ENCODE data around the gene SH3PXD2A. TPM values are rescaled to one million over a fixed set of nuclear protein-coding genes. Genes with fewer than 3 reads are reported as not detected.

Gene SH3PXD2A
- total RNA-seq, 1 experiment from 2014 or later: 6.8 TPM

- Histone ChIP-seq H3K4me3 (ENCODE audit: insufficient read depth, low read depth, low read length) (no peak overlapping the region), H3K36me3 (replicated peaks; ENCODE audit: control insufficient read depth, insufficient read depth, low read length) (no peaks in the 10 kb centered on the region), H3K27me3 (ENCODE audit: control insufficient read depth, insufficient read depth, low read length) (peaks cover 10% of the 10 kb centered on the region)
- no peak for DNase-seq
Observed at GRCh38 chr10:103552856-103553742, 302.3 kb downstream of the SH3PXD2A start.

GRCh38 chr10:103551619-103552602 is 303.5 kb downstream of the SH3PXD2A start:
- peak; percentile 41 for DNase-seq

GRCh38 chr10:103550229-103550628 is 305.1 kb downstream of the SH3PXD2A start:
- H3K36me3 ChIP-seq (replicated peaks; ENCODE audit: control insufficient read depth, insufficient read depth, low read length): no peaks in the 10 kb centered on the region
- H3K4me3 ChIP-seq (ENCODE audit: insufficient read depth, low read depth, low read length): no peak overlapping the region
- peak; percentile 15 for DNase-seq
- H3K27me3 ChIP-seq (ENCODE audit: control insufficient read depth, insufficient read depth, low read length): peaks cover 3% of the 10 kb centered on the region

More at GRCh38 chr10:103551619-103552602, 303.5 kb downstream of the SH3PXD2A start:
- H3K27me3 ChIP-seq (ENCODE audit: control insufficient read depth, insufficient read depth, low read length): peaks cover 10% of the 10 kb centered on the region
- H3K36me3 ChIP-seq (replicated peaks; ENCODE audit: control insufficient read depth, insufficient read depth, low read length): no peaks in the 10 kb centered on the region
- no peak overlapping the region for H3K4me3 ChIP-seq (ENCODE audit: insufficient read depth, low read depth, low read length)

DNA sequence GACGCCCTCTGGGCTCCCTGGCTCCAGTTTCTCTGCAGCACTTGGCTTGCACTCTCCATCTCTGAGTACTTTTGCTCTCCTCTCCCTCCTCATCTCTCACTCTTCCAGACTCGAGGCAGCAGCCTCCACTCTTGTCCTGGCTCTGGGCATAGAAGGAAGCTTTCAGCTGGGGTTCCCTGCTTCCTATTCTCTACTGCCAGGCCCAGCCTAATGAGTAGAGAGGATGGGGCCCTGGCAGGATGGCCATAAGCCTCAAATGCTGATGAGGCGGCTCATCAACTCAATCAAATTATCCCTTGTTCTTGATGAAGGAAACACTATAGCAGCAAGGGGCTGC is 306.1 kb downstream of the SH3PXD2A start:
- no peak overlapping the region for H3K4me3 ChIP-seq (ENCODE audit: insufficient read depth, low read depth, low read length)
- H3K27me3 ChIP-seq (ENCODE audit: control insufficient read depth, insufficient read depth, low read length): no peaks in the 10 kb centered on the region; the same call in 1 of the 2 replicates
- DNase-seq: peak; percentile 28
- no peaks in the 10 kb centered on the region for H3K36me3 ChIP-seq (replicated peaks; ENCODE audit: control insufficient read depth, insufficient read depth, low read length)

- peak; percentile 10 for DNase-seq
- H3K4me3 ChIP-seq (ENCODE audit: insufficient read depth, low read depth, low read length): no peak overlapping the region
- H3K27me3 ChIP-seq (ENCODE audit: control insufficient read depth, insufficient read depth, low read length): no peaks in the 10 kb centered on the region
- no peaks in the 10 kb centered on the region for H3K36me3 ChIP-seq (replicated peaks; ENCODE audit: control insufficient read depth, insufficient read depth, low read length)
Observed at GRCh38 chr10:103548581-103549348, 306.6 kb downstream of the SH3PXD2A start.

DNA sequence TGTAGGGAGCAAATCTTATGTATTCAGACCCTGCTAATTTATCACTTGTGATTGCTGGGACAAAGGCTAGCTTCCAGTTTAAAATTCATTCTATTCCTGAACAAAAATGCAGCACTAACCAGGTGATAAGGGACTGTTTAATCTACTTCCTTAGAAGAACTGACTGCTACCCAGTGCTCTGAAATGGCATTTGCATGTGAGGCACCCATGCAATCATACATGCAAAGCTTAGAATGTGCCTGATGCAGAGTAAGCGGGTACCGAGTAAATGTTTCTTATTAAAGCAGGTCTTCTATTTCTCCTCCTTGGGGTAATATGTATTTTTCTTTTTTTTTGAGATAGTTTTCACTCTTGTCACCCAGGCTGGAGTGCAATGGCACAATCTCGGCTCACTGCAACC is 307.4 kb downstream of the SH3PXD2A start:
- DNase-seq: peak; percentile 14
- H3K36me3 ChIP-seq (replicated peaks; ENCODE audit: control insufficient read depth, insufficient read depth, low read length): no peaks in the 10 kb centered on the region
- H3K4me3 ChIP-seq (ENCODE audit: insufficient read depth, low read depth, low read length): no peak overlapping the region
- no peaks in the 10 kb centered on the region for H3K27me3 ChIP-seq (ENCODE audit: control insufficient read depth, insufficient read depth, low read length)

- H3K36me3 ChIP-seq (replicated peaks; ENCODE audit: control insufficient read depth, insufficient read depth, low read length): no peaks in the 10 kb centered on the region
- DNase-seq: peak; percentile 33
- no peak overlapping the region for H3K4me3 ChIP-seq (ENCODE audit: insufficient read depth, low read depth, low read length)
- no peaks in the 10 kb centered on the region for H3K27me3 ChIP-seq (ENCODE audit: control insufficient read depth, insufficient read depth, low read length)
Observed at GRCh38 chr10:103547391-103547946, 307.9 kb downstream of the SH3PXD2A start.

GRCh38 chr10:103546401-103546800 is 309.0 kb downstream of the SH3PXD2A start:
- Histone ChIP-seq H3K27me3 (ENCODE audit: control insufficient read depth, insufficient read depth, low read length) (no peaks in the 10 kb centered on the region), H3K4me3 (ENCODE audit: insufficient read depth, low read depth, low read length) (no peak overlapping the region)

GRCh38 chr10:103545771-103546281 is 309.6 kb downstream of the SH3PXD2A start:
- peak; percentile 10 for DNase-seq
- Histone ChIP-seq H3K4me3 (ENCODE audit: insufficient read depth, low read depth, low read length) (no peak overlapping the region), H3K27me3 (ENCODE audit: control insufficient read depth, insufficient read depth, low read length) (no peaks in the 10 kb centered on the region)

More at GRCh38 chr10:103546401-103546800, 309.0 kb downstream of the SH3PXD2A start:
- no peaks in the 10 kb centered on the region for H3K36me3 ChIP-seq (replicated peaks; ENCODE audit: control insufficient read depth, insufficient read depth, low read length)
- DNase-seq: peak; percentile 14

DNA sequence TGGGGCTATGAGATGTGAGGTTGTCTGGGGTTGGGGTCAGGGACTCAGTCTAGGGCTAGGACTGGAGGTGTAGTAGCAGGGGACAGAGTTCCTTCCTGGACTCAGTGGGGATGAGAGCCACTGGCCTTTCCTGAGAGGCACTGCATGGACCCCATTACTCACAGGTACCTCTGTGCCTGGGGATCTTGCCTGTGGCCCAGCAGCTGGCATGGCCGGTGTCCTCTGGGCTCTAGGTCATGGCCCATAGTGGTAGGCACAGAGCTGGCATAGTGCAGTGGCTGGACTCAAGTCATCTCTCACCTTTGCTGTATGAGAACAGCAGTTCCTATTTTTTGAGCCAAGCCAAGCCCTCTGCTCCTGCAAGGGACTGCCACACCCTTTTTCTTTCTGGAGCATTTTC is 310.0 kb downstream of the SH3PXD2A start:
- no peaks in the 10 kb centered on the region for H3K27me3 ChIP-seq (ENCODE audit: control insufficient read depth, insufficient read depth, low read length)
- no peaks in the 10 kb centered on the region for H3K36me3 ChIP-seq (replicated peaks; ENCODE audit: control insufficient read depth, insufficient read depth, low read length)
- H3K4me3 ChIP-seq (ENCODE audit: insufficient read depth, low read depth, low read length): no peak overlapping the region
- no peak for DNase-seq

More at GRCh38 chr10:103545771-103546281, 309.6 kb downstream of the SH3PXD2A start:
- no peaks in the 10 kb centered on the region for H3K36me3 ChIP-seq (replicated peaks; ENCODE audit: control insufficient read depth, insufficient read depth, low read length)

DNA sequence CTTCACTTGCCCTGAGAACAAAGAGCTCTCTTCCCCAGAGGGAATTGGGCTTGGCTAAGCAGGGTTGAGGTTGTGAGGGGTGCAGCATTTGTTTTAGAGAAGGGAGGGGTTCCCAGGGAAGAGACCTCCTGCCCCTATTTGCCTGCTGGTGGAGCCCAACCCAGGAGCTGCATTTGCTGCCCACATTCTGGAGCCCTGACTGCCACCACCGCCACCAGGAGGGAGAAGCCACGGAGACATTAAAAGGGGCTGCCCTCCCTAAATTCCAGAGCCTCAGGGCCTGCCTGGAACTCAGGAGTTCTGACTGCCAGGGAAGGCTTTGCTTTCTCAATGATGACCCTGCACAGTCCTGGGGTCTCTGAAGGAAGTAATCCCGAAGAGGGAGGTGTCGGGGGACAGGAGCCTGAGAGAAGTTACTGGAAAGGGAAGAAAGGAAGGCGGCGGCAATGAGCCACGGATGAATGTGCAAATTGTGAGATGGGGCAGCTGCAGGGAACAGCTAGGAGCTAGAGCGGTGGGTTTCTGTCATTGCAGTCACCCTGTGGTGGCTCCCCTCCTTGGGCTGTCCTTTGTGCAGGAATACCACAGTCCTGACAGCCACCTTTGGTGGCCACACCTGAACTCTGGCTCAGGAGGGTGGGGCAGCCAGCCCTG is 310.6 kb downstream of the SH3PXD2A start:
- no peaks in the 10 kb centered on the region for H3K36me3 ChIP-seq (replicated peaks; ENCODE audit: control insufficient read depth, insufficient read depth, low read length)
- peak; percentile 31 for DNase-seq
- H3K4me3 ChIP-seq (ENCODE audit: insufficient read depth, low read depth, low read length): no peak overlapping the region
- no peaks in the 10 kb centered on the region for H3K27me3 ChIP-seq (ENCODE audit: control insufficient read depth, insufficient read depth, low read length)
